Midbrain (tissue), 1 donor: ENCODE data around the gene KCNE4.

Experiments used
- DNase-seq: peaks from one replicate; lab custom pipeline; 2025; lab: John Stamatoyannopoulos, UW

KCNE4 gene, protein sequence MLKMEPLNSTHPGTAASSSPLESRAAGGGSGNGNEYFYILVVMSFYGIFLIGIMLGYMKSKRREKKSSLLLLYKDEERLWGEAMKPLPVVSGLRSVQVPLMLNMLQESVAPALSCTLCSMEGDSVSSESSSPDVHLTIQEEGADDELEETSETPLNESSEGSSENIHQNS

DNA sequence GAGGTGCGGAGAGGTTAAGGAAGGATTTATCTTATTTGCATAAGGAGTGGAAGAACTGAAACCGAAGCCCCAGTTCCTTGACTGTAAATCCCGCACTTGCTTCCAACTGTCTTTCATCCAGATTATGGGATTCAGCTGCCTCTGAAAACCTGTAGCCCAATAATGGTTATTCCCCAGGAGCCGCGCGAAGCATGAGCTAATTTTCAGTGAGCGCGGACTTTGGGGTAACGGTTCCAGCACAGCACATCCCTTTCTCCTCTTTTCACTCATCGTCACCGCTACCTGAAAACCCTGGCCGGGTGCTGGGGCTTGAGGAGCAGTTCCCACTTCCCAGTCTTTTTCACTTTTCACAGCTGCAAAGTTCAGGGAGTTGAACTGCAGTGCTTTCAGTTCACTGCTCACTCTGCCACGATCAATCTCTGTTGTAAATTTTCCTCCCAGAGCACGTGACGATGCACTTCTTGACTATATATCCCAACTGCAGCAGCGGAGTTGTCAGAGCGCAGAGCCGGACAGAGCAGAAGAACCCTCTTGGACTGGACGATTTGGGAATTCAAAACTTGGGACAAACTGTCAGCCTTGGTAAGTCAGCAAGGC, at the start of gene KCNE4:
TSS of gene KCNE4 (plus strand) at position 498 of the 597 bp plus-strand sequence. CDS start 641 bp downstream, outside the sequence.
- DNase-seq: peak; percentile 36

DNA sequence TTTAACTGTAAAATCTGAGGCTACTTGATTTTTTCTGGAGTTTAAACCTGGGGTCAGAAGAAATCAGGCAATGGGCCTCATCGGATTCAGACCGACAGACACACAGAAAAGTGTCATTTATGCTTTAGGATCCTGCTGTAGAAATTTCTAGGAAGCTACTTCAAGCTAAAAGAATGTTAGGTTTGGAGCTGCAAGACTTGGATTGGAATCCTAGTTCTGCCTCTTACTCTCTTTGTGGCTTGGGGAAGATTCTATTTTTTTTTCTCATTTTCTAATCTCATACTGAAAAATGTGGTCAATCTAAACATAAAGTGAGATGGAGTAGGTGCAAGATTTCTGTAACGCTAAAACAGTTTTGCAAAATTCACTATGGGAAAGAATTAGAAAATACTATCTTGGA, 48.8 kb upstream of the KCNE4 start:
- DNase-seq: no peak

DNA sequence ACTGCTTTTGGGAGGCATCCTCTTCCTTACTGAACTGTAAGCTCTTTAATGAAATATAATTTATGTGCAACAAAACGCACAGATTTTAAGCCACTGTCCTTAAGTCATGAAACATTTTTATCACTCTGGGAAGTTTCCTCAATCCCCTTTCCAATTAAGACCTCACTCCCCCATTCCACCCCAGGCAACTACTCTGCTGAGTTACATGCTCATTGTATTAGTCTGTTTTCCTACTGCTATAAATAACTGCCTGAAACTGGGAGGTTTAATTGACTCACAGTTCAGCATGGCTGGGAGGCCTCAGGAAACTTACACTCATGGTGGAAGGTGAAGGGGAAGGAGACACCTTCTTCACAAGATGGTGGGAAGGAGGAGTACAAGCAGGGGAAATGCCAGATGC, 46.5 kb upstream of the KCNE4 start:
- DNase-seq: no peak

DNA sequence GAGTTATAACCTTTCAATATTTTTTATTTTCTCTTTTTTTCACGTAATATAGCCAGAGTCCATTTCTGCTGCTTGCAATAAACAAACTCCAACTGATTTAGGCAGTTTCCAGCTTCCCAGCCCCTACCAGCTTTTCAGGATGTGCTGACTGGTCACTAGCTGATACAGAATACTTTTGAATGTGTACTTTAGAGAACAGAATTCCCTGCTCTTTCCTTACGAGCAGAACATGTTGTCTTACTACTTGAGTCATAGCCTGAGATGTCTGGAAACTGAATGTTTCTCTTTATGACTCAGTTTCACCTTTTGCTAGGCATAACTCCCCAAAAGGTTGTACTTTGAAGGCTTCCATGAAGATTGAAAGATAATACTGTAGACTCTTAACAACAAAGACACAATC, 44.5 kb upstream of the KCNE4 start:
- DNase-seq: no peak

DNA sequence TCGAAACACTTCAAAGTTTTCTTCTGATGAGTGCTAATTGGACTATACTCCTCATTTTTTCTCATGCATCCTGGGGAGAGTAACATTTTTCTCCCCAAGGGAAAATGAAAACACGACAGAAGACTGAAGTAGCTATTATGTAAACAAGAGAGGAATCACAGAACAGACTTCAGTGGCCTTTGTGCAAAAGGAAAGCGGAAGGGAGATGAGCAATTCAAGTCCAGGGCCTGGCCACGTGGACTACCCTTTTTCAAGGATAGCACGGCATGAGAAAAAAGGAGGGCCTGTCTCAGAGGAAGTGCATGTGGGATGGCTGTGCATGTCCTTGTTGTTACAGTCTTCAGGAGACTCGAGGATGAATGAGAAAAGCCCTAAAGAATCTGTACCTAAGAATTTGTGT, 43.8 kb upstream of the KCNE4 start:
- DNase-seq: no peak

DNA sequence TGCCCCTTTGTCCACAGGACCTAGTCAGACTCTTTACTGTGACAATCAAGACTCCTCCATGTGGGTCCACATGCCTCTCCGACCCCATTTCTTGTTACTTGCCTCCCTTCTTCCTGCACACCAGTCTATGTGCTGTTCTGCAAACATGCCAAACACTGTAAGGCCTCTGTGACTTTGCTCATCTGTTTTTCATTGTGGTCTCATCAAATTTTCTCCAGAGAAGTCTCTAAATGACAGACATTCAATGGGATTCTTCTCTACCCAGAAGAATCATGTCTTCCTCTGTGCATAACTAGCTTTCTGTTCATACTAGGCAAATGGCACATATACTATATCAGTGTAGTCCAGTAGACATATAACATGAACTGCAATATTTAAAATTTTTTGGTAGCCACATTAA, 43.0 kb upstream of the KCNE4 start:
- no peak for DNase-seq

DNA sequence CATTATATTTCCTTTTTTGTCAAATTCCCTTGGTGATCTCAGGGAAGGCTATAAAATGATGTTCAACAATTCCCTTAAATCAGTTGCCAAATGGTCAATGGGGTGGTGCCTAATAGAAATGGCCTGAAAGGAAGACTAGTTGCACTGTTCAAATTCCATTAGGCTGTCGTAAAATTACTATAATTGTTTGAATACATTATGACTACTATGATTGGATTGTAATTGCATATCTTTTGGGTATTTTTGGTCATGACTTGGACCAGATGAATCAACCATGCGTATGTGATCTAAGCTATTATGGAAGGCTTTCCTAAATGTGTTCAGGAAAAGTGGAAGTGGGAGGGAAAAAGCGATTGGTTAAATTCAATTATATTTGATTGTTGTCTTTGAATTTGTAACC, 41.3 kb upstream of the KCNE4 start:
- no peak for DNase-seq

DNA sequence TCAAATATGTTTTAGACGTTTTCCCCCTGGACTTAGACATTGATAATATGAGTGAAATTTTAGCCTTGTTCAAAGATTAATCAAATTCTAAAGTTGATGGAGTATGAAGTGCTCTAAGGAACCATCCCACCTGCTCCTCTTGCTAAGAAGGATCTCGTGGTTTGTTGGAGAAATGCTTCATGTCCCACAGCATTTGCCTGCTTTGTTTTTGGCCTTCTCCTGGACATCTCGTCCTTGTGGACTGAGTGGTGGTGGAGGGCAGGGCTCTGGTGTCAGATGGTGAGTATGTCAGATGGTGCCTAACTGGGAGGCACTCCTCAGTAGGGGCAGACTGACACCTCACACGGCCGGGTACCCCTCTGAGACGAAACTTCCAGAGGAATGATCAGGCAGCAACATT, 39.7 kb upstream of the KCNE4 start:
- no peak for DNase-seq

GRCh38 chr2:223019390-223019930, 32.5 kb upstream of the KCNE4 start:
- DNase-seq: no peak

GRCh38 chr2:223019987-223020717, 31.8 kb upstream of the KCNE4 start:
- DNase-seq: no peak

GRCh38 chr2:223020971-223021675, 30.9 kb upstream of the KCNE4 start:
- DNase-seq: no peak

GRCh38 chr2:223026357-223027110, 25.5 kb upstream of the KCNE4 start:
- DNase-seq: no peak

GRCh38 chr2:223027442-223027841, 24.5 kb upstream of the KCNE4 start:
- no peak for DNase-seq

DNA sequence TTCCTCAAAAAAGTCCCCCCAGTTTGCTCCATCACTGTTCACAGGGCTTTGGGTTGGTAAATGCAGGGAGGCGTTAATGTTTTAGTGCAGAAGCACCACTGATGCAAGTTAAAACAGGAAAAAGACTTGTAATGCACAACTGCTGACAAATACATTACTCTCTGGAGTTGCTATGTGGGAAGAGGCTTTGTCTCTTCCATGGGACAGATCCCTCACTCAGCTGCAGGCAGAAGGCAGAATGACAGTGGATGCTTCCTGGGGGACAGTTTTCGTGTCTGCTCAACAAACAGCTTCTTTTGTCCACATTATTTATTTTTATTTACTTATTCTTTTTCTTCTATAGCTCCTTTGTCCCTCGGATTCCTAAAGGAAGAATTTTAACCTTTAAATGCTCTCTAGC, 22.7 kb upstream of the KCNE4 start:
- no peak for DNase-seq

DNA sequence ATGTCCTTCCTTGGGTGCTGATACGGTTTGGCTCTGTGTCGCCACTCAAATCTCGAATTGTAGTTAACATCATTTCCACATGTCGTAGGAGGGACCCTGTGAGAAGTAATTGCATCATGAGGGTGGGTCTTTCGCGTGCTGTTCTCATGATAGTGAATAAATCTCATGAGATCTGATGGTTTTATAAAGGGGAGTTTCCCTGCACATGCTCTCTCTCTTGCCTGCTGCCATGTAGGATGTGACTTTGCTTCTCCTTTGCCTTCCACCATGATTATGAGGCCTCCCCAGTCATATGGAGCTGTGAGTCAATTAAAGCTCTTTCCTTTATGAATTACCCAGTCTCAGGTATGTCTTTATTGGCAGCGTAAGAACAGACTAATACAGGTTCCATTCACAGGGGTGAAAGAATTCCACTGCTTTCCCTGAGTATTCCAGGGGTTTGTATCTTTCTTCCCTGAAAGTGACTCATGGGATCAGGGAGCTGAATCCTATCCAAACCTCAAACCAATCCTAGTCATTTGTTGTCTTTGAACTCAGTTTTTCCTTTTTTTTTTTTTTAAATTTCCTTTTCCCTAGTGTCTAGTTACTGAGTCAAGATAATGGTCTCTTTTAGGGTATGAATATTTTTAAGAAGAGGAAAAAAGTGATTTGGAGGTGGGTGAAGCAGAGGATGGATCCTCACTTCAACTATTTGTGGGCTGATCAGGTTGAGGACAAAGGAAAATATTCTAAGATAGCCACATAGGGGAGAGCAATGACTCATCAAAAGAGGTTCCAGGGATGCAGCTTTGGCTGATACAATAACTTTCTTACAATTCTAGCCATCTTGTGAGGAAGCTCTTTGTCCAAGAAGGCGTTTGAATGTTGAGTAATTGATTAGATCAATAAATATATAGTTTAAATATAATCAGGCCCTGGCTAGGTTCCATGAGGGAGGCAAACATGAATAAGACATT, 19.5 kb upstream of the KCNE4 start:
- no peak for DNase-seq

DNA sequence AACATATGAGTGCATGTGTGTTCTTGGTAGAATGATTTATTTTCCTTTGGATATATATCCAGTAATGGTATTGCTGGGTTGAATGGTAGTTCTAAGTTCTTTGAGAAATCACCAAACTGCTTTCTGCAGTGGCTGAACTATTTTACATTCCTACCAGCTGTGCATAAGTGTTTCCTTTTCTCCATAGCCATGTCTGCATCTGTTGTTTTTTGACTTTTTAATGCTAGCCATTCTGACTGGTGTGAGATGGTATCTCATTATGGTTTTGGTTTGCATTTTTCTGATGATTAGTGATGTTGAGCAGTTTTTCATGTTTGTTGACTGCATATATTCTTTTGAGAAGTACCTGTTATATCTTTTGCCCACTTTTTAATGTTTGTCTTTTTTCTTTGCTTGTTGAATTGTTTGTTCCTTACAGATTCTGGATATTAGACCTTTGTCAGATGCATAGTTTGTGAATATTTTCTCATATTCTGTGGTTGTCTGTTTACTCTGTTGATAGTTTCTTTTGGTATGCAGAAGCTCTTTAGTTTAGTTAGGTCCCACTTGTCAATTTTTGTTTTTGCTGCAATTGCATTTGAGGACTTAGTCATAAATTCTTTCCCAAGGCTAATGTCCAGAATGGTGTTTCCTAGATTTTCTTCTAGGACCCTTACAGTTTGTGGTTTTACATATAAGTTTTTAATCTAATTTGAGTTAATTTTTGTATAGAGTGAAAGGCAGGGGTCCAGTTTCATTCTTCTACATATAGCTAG, 17.6 kb upstream of the KCNE4 start:
- no peak for DNase-seq

DNA sequence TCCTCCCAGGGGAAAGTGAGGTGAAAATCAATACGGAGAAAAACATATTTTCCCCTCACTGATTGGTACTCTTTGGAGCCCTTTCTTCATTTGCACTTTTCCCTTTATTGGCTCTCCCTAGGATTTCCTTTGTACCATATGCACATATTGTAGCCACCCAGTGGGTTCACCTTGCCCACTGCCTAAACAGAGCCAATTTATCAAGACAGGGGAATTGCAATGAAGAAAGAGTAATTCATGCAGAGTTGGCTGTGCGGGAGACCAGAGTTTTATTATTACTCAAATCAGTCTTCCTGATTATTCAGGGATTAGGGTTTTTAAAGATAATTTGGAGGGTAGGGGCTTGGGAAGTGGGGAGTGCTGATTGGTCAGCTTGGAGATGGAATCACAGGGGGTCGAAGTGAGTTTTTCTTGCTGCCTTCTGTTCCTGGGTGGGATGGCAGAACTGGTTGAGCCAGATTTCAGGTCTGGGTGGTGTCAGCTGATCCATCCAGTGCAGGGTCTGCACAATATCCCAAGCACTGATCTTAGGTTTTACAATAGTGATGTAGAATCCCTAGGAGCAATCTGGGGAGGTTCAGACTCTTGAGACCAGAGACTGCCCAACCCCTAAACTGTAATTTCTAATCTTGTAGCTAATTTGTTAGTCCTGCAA, 15.1 kb upstream of the KCNE4 start:
- no peak for DNase-seq

DNA sequence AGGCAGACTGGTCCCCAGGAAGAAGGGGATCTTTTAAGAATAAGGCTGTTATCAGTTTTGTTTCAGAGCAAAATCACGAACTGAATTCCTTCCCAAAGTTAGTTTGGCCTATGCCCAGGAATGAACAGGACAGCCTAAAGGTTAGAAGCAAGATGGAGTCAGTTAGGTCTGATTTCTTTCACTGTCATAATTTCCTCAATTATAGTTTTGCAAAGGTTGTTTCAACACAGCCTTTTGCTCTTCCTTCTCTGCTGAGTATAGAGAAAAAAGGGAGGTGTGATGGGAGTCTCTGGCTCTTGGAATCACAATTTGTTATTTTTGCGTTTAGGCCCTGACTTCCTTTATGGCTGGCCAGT, 14.6 kb upstream of the KCNE4 start:
- DNase-seq: no peak

DNA sequence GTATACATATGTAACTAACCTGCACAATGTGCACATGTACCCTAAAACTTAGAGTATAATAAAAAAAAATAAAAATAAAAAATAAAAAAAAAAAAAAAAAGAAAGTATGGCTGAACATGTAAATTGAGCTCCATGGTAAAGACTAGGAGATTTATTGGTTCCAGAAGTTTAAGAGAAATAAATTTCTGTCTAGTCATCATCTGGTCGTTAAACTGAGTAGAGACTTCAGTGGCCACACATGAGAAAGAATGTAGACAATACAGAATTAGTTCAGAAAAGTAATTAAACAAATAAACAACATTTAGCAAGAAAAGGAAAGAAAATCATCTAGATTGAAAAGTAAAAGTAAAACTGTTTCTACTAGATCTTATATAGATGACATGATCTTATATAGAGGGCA, 12.4 kb upstream of the KCNE4 start:
- no peak for DNase-seq

DNA sequence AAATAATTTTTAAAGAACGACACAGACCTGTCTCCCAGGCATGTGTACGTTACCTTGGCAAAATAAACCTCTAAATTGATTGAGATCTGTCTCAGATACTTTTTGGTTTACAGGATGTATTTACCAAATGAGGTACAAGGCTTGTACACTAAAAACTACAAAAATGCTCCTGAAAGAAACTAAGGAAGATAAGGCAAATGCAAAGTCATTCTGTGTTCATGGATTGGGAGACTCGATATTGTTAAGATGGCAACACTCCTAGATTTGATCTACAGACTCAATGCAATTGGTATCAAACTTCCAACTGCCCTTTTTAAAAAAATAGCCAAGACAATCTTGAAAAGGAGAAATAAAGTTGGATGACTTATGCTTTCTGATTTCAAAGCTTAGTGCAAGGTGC, 11.5 kb upstream of the KCNE4 start:
- no peak for DNase-seq
